Glutamatergic neuron (in vitro differentiated cells): ENCODE data around the gene TMEM151B. TPM values are rescaled to one million over a fixed set of nuclear protein-coding genes. Genes with fewer than 3 reads are reported as not detected.

Experiments used
- DNase-seq: peaks from one replicate; pipeline ENCODE4 v3.0.0; 2022
- H3K27ac Mint-ChIP-seq: one replicate; pipeline ENCODE4 v1.8.0; 2020; ENCODE audit warnings: mild to moderate bottlenecking, mixed read lengths, inconsistent platforms; ENCODE audit not compliant: unreplicated experiment
- H3K27me3 Mint-ChIP-seq: one replicate; pipeline ENCODE4 v1.8.0; 2020; ENCODE audit warnings: mild to moderate bottlenecking, moderate library complexity, mixed read lengths, inconsistent platforms; ENCODE audit not compliant: unreplicated experiment
- H3K36me3 Mint-ChIP-seq: one replicate; pipeline ENCODE4 v1.8.0; 2020; ENCODE audit warnings: mild to moderate bottlenecking, mixed read lengths, inconsistent platforms; ENCODE audit not compliant: unreplicated experiment
- H3K4me1 Mint-ChIP-seq: one replicate; pipeline ENCODE4 v1.8.0; 2020; ENCODE audit warnings: mild to moderate bottlenecking, low read depth, mixed read lengths, inconsistent platforms; ENCODE audit not compliant: unreplicated experiment
- H3K4me3 Mint-ChIP-seq: one replicate; pipeline ENCODE4 v1.8.0; 2020; ENCODE audit warnings: mild to moderate bottlenecking, mixed read lengths, inconsistent platforms; ENCODE audit not compliant: unreplicated experiment
- H3K9me3 Mint-ChIP-seq: one replicate; pipeline ENCODE4 v1.8.0; 2020; ENCODE audit warnings: mild to moderate bottlenecking, moderate library complexity, mixed read lengths, inconsistent platforms; ENCODE audit not compliant: unreplicated experiment
- total RNA-seq: library from RNA; stranded (reverse); fragmentation: NEBNext Ultra II Directional; extraction: Animal tissue kit (Norgen Biotek cat#: 25700); gene quantifications from one replicate; pipeline ENCODE4 v1.2.1, GENCODE V29; 2021; ENCODE audit not compliant: unreplicated experiment
- TF ChIP-seq, protein P1 (sequence below): fragments of 200-600 bp; sonication (generic); IDR thresholded peaks from one replicate; pipeline ENCODE4 v1.5.0; 2021; ENCODE audit not compliant: partially characterized antibody, unreplicated experiment

TMEM151B gene
- total RNA-seq, 1 donor from 2014 or later = 51.3 TPM

DNA sequence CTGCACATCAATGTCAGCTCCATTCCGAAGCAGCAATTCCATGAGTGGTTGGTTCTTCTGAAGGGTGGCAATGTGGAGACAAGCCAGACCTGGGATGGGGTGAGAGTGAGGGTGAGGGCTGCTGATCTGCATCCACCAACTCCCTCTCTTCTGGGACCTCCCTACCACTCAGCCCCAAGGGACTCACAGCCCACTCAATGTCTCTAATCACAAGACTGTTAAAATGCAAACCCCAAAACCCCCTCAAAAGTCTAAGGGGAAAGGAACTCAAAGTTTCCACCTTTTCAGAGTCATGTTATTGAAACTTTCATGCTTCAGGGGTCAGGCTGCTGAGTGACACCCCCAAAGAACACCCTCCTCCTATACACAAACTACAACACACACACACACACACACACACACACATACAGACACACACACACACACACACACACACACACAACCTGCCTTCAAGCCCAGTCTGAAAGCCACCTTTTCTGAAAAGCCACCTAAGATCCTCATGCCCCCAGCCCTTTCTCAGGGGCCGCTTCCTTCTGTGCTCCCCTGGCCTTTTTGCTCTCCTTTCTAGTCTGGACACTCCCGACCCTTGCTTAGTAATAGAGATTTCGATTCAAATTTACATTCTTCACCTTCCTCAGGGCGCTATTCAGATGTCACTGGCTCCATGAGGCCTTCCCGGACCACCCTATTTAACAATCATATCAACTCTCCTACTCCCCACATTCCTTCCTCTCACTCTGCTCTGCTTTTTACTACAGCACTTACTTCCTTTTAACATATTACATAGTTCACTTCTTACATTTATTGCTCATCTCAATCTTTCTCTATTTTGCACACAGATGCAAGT lies 9.6 kb upstream of the TMEM151B start:
- no peak overlapping the region for H3K27ac Mint-ChIP-seq
- peaks cover 21% of the 10 kb centered on the region for H3K27me3 Mint-ChIP-seq
- H3K9me3 Mint-ChIP-seq = peaks cover 16% of the 10 kb centered on the region
- peak overlapping the region; percentile 18 for H3K4me3 Mint-ChIP-seq
- DNase-seq = no peak
- TF ChIP-seq, protein P1, sequence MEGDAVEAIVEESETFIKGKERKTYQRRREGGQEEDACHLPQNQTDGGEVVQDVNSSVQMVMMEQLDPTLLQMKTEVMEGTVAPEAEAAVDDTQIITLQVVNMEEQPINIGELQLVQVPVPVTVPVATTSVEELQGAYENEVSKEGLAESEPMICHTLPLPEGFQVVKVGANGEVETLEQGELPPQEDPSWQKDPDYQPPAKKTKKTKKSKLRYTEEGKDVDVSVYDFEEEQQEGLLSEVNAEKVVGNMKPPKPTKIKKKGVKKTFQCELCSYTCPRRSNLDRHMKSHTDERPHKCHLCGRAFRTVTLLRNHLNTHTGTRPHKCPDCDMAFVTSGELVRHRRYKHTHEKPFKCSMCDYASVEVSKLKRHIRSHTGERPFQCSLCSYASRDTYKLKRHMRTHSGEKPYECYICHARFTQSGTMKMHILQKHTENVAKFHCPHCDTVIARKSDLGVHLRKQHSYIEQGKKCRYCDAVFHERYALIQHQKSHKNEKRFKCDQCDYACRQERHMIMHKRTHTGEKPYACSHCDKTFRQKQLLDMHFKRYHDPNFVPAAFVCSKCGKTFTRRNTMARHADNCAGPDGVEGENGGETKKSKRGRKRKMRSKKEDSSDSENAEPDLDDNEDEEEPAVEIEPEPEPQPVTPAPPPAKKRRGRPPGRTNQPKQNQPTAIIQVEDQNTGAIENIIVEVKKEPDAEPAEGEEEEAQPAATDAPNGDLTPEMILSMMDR = no peak
- H3K36me3 Mint-ChIP-seq = peaks cover 6% of the 10 kb centered on the region
- peaks cover 39% of the 10 kb centered on the region for H3K4me1 Mint-ChIP-seq

DNA sequence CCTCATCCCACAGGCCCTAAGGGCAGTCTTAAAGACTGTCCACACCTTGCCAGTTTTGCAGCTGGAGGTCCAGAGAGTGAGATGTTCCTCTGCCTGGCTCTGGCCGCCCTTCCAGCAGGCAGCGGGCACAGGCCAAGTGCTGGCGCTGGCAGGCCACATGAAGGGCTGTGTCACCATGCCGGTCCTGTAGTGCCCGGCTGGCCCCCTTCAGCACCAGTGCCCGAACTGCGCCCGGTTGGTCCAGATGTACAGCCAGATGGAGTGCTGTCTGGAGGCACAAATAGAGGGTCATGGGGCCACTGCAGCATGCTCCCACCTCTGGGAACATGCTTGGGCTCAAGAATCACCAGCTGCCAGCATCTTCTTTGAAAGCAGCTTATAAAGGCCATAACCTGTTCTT lies 8.7 kb upstream of the TMEM151B start:
- H3K4me3 Mint-ChIP-seq = no peak overlapping the region

DNA sequence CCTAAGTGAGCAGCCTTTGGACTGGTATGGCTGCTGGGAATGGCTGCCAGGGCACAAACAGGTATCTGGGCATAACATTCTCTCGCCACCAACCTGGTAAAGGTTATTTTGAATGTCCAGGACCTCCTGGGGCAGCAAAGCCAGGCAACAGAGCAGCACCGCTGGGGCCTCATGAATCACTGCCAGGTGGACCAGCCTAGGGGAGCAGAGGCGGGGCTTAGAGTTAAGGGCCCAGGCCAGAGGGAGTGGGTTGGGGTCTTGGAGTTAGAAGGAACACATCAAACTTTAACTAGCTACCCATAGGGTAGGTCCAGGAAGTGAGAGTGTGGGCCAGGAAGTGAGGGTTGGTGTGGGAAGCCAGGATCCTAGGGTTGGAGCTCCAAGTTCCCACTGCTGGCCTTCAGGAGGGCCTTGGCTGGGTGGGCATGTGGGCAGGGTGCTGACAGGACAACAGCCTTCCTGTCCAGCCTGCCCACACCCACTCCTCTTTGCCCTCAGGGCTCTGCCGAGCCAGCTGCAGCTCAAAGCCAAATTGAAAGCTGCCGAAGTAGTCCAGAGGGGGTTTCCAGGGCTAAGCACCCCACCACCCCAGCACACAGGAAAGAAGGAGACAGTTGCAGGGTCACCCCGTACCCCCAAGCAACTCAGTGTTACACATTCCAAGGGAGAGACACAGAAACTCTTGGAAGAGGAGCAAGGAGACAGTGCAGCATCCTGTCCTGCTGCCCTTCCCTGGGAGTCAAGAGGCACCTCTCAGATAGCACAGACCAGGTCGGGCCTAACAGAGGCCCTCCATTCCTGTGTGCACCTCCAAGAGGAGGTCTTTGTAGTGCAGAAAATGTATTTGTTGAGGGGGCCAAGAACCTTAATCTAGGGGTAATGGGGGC lies 7.5 kb upstream of the TMEM151B start:
- no peak for DNase-seq
- Mint-ChIP-seq H3K4me3 (peak overlapping the region; percentile 94), H3K27me3 (peaks cover 21% of the 10 kb centered on the region), H3K36me3 (peaks cover 6% of the 10 kb centered on the region), H3K27ac (peak overlapping the region; percentile 50), H3K4me1 (peaks cover 33% of the 10 kb centered on the region), H3K9me3 (peaks cover 9% of the 10 kb centered on the region)
- TF ChIP-seq, protein P1 = no peak

More for the DNA sequence above, 8.7 kb upstream of the TMEM151B start:
- H3K27me3 Mint-ChIP-seq = peaks cover 21% of the 10 kb centered on the region
- TF ChIP-seq, protein P1 = no peak
- DNase-seq = no peak
- H3K9me3 Mint-ChIP-seq = peaks cover 11% of the 10 kb centered on the region
- peaks cover 6% of the 10 kb centered on the region for H3K36me3 Mint-ChIP-seq
- peaks cover 34% of the 10 kb centered on the region for H3K4me1 Mint-ChIP-seq
- H3K27ac Mint-ChIP-seq = no peak overlapping the region

DNA sequence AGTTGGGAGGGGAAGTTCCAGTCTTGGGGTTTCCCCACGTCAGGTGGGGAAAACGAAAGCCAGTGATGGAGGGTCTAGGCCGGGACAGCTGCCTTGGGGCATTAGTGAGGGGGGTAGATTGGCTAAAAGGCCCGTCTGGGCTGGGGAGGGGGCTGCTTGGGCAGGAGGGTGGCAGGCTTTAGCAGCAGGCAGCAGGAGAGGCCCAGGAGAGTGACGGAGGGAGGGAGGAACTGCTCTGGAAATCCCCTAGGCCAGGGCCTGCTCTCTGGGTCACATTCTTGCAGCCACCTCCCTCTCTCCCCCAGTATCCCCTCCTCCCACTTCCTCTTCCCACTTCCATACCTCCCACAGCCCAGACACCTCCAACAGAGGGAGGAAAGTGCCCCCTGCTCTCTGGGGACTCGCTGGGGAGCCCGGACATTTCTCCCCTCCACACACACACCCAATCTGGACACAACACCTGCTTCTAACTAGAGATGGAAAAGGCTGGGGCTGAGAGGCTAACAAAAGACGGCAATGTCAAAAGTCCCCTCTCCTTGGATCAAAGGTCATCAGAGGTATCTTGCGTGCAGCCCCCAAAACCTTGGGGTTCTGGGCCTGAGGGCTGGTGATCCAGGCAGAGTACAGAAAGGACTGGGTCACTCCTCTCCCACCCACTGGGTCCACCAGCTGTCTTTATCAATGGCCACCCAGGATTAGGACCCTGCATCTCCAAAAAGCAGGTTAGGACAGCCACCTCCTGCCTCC lies 6.7 kb upstream of the TMEM151B start:
- H3K36me3 Mint-ChIP-seq = peaks cover 6% of the 10 kb centered on the region
- peaks cover 28% of the 10 kb centered on the region for H3K4me1 Mint-ChIP-seq
- no peak for DNase-seq
- peak overlapping the region; percentile 94 for H3K4me3 Mint-ChIP-seq
- TF ChIP-seq, protein P1 = no peak
- H3K27ac Mint-ChIP-seq = peak overlapping the region; percentile 50
- H3K27me3 Mint-ChIP-seq = peaks cover 16% of the 10 kb centered on the region
- H3K9me3 Mint-ChIP-seq = peaks cover 5% of the 10 kb centered on the region
